ENCODE measurements around the gene EEFSEC. TPM values are rescaled to one million over a fixed set of nuclear protein-coding genes. Genes with fewer than 3 reads are reported as not detected.

EEFSEC gene
- total and polyA plus RNA-seq, 2 experiments from 2014 or later = 10.1 to 16.2 TPM

DNA sequence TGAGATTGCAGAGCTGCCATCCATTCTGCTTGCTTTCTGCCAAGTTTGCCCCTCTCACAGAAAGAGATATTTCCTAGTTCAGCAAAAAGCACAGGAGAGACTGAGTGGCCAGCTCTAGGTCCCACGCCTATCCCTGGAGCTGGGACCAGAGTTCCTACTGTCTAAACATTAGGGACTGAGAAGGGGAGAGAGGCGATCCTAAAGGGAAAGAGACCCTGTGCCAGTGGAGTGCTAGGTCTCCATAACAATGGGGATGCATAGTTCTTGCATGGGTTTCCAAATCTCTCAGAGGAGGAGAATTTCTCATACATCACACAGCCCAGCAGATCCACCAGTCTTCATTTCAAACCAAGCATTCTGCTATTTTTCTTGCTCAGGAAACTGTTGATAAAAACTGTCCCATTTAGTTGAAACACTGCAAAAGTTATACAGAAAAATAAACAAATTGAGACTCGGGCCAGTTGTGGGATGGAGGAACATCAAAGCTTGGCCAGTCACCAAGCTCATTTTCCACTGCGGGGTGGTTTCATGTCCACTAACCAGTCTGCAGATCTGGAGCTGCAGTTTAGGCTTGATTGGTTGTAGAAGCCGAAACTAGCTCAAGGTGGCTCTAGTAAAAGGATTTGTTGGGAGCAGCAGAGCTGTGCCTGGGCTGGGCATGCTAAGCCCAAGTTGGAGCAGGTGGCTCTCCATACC, 62.7 kb downstream of the EEFSEC start (continued):
- no peak for TF ChIP-seq ZNF462 (CRISPR knock-in tag; IDR thresholded peaks at IDR 0.05)
- no peak for TF ChIP-seq CREB1 (CRISPR knock-in tag; IDR thresholded peaks at IDR 0.05; ENCODE audit: low read depth)
- TF ChIP-seq POLR2AphosphoS5 (IDR thresholded peaks at IDR 0.05; ENCODE audit: low read depth) = no peak
- TF ChIP-seq ZNF114 (CRISPR knock-in tag; IDR thresholded peaks at IDR 0.05) = no peak
- no peak for TF ChIP-seq NANOG (IDR thresholded peaks at IDR 0.05; ENCODE audit: borderline replicate concordance)
- TF ChIP-seq, protein P1, sequence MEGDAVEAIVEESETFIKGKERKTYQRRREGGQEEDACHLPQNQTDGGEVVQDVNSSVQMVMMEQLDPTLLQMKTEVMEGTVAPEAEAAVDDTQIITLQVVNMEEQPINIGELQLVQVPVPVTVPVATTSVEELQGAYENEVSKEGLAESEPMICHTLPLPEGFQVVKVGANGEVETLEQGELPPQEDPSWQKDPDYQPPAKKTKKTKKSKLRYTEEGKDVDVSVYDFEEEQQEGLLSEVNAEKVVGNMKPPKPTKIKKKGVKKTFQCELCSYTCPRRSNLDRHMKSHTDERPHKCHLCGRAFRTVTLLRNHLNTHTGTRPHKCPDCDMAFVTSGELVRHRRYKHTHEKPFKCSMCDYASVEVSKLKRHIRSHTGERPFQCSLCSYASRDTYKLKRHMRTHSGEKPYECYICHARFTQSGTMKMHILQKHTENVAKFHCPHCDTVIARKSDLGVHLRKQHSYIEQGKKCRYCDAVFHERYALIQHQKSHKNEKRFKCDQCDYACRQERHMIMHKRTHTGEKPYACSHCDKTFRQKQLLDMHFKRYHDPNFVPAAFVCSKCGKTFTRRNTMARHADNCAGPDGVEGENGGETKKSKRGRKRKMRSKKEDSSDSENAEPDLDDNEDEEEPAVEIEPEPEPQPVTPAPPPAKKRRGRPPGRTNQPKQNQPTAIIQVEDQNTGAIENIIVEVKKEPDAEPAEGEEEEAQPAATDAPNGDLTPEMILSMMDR (conservative IDR thresholded peaks at IDR 0.05; ENCODE audit: low read depth in 2 of 2) = no peak
- TF ChIP-seq JUNB (IDR thresholded peaks at IDR 0.05; ENCODE audit: unreplicated experiment) = no peak
- TF ChIP-seq EZH2phosphoT487 (IDR thresholded peaks at IDR 0.05; ENCODE audit: unreplicated experiment) = no peak
- no peak for TF ChIP-seq ZNF331 (CRISPR knock-in tag; IDR thresholded peaks at IDR 0.05; ENCODE audit: low read depth)
